Fibroblast of lung (primary cell): Measurements from ENCODE around the gene NT5C1A. TPM values are rescaled to one million over a fixed set of nuclear protein-coding genes. Genes with fewer than 3 reads are reported as not detected.

Experiments used
- DNase-seq, 2 donors: peaks; one replicate each; pipeline versions ENCODE4 v3.0.0 to v3.0.0-alpha.2; 2010; ENCODE audit warnings: low read depth in 2 of 2
- H2AFZ ChIP-seq: 2 replicates; pipeline ENCODE4 v1.5.1; 2012; ENCODE audit warnings: low read length, control low read depth, inconsistent platforms
- H3K27ac ChIP-seq: 2 replicates; pipeline ENCODE4 v1.5.1; 2011; ENCODE audit warnings: low read length, control low read depth; ENCODE audit not compliant: insufficient read depth
- H3K27me3 ChIP-seq: 2 replicates; pipeline ENCODE4 v1.5.1; 2011; ENCODE audit warnings: mild to moderate bottlenecking, low read length; ENCODE audit not compliant: control insufficient read depth, insufficient read depth
- H3K36me3 ChIP-seq: 2 replicates; pipeline ENCODE4 v1.5.1; 2011; ENCODE audit warnings: low read length; ENCODE audit not compliant: control insufficient read depth, insufficient read depth
- H3K4me1 ChIP-seq: 2 replicates; pipeline ENCODE4 v1.5.1; 2011; ENCODE audit warnings: low read length; ENCODE audit not compliant: control insufficient read depth, insufficient read depth; ENCODE audit errors: extremely low read depth
- H3K4me2 ChIP-seq: 2 replicates; pipeline ENCODE4 v1.5.1; 2011; ENCODE audit warnings: low read length, control low read depth; ENCODE audit not compliant: insufficient read depth; ENCODE audit errors: extremely low read depth
- H3K4me3 ChIP-seq, 4 experiments: fragments of 200-600 bp in 1 of 4; sonication (generic) in 1 of 4; replicated peaks in 1 of 4; 2 replicates each; pipeline ENCODE4 v1.5.1; 2011 to 2016; ENCODE audit warnings: low read length in 4 of 4, low read depth in 3 of 4, mild to moderate bottlenecking in 3 of 4, control low read depth in 2 of 4, inconsistent platforms in 1 of 4, mixed read lengths in 1 of 4; ENCODE audit not compliant: insufficient read depth in 1 of 4; ENCODE audit errors: control extremely low read depth in 1 of 4
- H3K79me2 ChIP-seq: 2 replicates; pipeline ENCODE4 v1.5.1; 2012; ENCODE audit warnings: mild to moderate bottlenecking, low read length, inconsistent platforms; ENCODE audit not compliant: control insufficient read depth, insufficient read depth
- H3K9ac ChIP-seq: 2 replicates; pipeline ENCODE4 v1.5.1; 2011; ENCODE audit warnings: mild to moderate bottlenecking, low read length, control low read depth; ENCODE audit not compliant: insufficient read depth
- H3K9me3 ChIP-seq: 2 replicates; pipeline ENCODE4 v1.5.1; 2012; ENCODE audit warnings: low read depth, low read length; ENCODE audit not compliant: control insufficient read depth, insufficient read depth
- H4K20me1 ChIP-seq: 2 replicates; pipeline ENCODE4 v1.5.1; 2011; ENCODE audit warnings: low read length; ENCODE audit not compliant: control insufficient read depth, insufficient read depth; ENCODE audit errors: extremely low read depth
- CTCF ChIP-seq, 2 donors: IDR thresholded peaks in 1 of 2; conservative IDR thresholded peaks in 1 of 2; 1 replicate in 1 of 2; 2 replicates in 1 of 2; pipeline ENCODE4 v1.5.1; 2011 to 2012; ENCODE audit warnings: low read length in 2 of 2, control low read depth in 1 of 2, inconsistent platforms in 1 of 2, low read depth in 1 of 2, mild to moderate bottlenecking in 1 of 2
- EZH2 ChIP-seq: IDR thresholded peaks from 2 replicates; pipeline ENCODE4 v1.5.1; 2012; ENCODE audit warnings: low read length, control low read depth, mild to moderate bottlenecking; ENCODE audit errors: missing control alignments
- polyA plus RNA-seq, 2 donors: library from polyadenylated mRNA; depleted of rRNA in 1 of 2; stranded (reverse) in 1 of 2; unstranded in 1 of 2; fragments of >200 nt; gene quantifications; 2 replicates each; pipeline ENCODE4 v1.2.1, GENCODE V29; 2011 to 2012; ENCODE audit warnings: missing spikeins in 1 of 2
- total RNA-seq: library from RNA; depleted of rRNA; stranded (reverse); fragments of >200 nt; gene quantifications from 2 replicates; pipeline ENCODE4 v1.2.1, GENCODE V29; 2014

The NT5C1A gene
- total and polyA plus RNA-seq, 2 donors (not counting 1 experiment from before 2014, with no cell fraction given): not detected

DNA sequence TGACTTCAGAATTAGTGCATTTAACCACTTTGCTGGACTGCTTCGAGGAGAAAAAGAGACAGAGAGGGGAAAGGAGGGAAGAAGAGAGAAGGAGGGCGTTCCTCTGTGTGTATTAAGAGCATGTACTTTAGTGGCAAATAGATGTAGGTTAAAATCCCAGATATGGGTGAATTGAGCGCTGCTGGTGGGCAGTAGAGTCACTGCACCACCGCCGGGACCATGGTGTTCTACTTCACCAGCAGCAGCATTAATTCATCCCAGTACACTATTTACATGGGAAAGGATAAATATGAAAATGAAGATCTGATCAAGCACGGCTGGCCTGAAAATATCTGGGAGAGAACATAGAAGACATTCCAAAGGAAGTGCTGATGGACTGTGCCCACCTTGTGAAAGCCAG lies 45.9 kb upstream of the NT5C1A start:
- Histone ChIP-seq H3K79me2 (no peaks in the 10 kb centered on the region), H3K36me3 (no peaks in the 10 kb centered on the region), H3K4me2 (no peak overlapping the region), H3K4me3 (no peak overlapping the region), H3K9me3 (no peaks in the 10 kb centered on the region), H3K4me1 (no peaks in the 10 kb centered on the region), H2AFZ (no peak overlapping the region), H4K20me1 (no peaks in the 10 kb centered on the region), H3K27me3 (peaks cover 32% of the 10 kb centered on the region), H3K27ac (no peak overlapping the region), H3K9ac (no peak overlapping the region)
- TF ChIP-seq EZH2 (no peak), CTCF (conservative IDR thresholded peaks at IDR 0.05 in 1 of 2, IDR thresholded peaks at IDR 0.05 in 1 of 2; ENCODE audit: low read depth in 1 of 2, low read length in 2 of 2) (no peak)
- DNase-seq: no peak

GRCh38 chr1:39713557-39713956 lies 41.6 kb upstream of the NT5C1A start:
- no peak overlapping the region for H3K9ac ChIP-seq
- no peak for DNase-seq
- no peak overlapping the region for H3K27ac ChIP-seq
- H2AFZ ChIP-seq: no peak overlapping the region
- no peaks in the 10 kb centered on the region for H3K36me3 ChIP-seq
- H3K79me2 ChIP-seq: no peaks in the 10 kb centered on the region
- no peaks in the 10 kb centered on the region for H3K9me3 ChIP-seq
- H3K4me2 ChIP-seq: no peak overlapping the region
- H3K4me1 ChIP-seq: no peaks in the 10 kb centered on the region
- H4K20me1 ChIP-seq: no peaks in the 10 kb centered on the region
- TF ChIP-seq EZH2: no peak
- TF ChIP-seq CTCF (conservative IDR thresholded peaks at IDR 0.05 in 1 of 2, IDR thresholded peaks at IDR 0.05 in 1 of 2; ENCODE audit: low read depth in 1 of 2, low read length in 2 of 2): no peak
- H3K27me3 ChIP-seq: peaks cover 32% of the 10 kb centered on the region
- no peak overlapping the region for H3K4me3 ChIP-seq

DNA sequence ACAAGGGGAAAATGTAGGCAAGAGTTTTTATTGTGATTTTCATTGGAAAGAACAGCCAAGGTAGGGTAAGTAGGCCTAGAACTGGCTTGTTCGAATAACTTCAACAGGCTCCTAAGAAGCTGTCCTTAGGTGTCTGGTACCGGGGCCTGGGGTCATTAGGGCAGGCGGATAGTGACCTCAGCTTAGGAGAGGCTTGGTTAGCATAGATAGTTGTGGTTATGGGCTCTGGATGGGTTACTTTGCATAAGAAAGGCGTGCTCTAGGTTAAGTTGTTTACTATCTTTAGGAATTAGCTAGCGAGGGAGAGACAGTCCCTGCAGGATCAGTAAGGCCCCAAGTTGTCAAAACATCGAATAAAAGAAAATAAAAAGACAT lies 40.0 kb upstream of the NT5C1A start:
- TF ChIP-seq EZH2 (no peak), CTCF (conservative IDR thresholded peaks at IDR 0.05 in 1 of 2, IDR thresholded peaks at IDR 0.05 in 1 of 2; ENCODE audit: low read depth in 1 of 2, low read length in 2 of 2) (no peak)
- Histone ChIP-seq H3K4me1 (no peaks in the 10 kb centered on the region), H3K36me3 (no peaks in the 10 kb centered on the region), H3K9ac (no peak overlapping the region), H3K79me2 (no peaks in the 10 kb centered on the region), H2AFZ (no peak overlapping the region), H3K9me3 (no peaks in the 10 kb centered on the region), H3K4me3 (no peak overlapping the region), H3K27me3 (peaks cover 19% of the 10 kb centered on the region), H3K4me2 (no peak overlapping the region), H4K20me1 (no peaks in the 10 kb centered on the region), H3K27ac (no peak overlapping the region)
- no peak for DNase-seq
